ENCODE data around the gene OTC.

Gene OTC

GRCh38 chrX:38357747-38358673, 5.6 kb downstream of the OTC start:
- no peak for DNase-seq (ENCODE audit: low spot score)

- no peak for DNase-seq (ENCODE audit: low spot score)
Measured at GRCh38 chrX:38363046-38363445, 10.6 kb downstream of the OTC start.

- DNase-seq (ENCODE audit: low spot score), result no peak
Measured at GRCh38 chrX:38365954-38366353, 13.6 kb downstream of the OTC start.

GRCh38 chrX:38368774-38369173, 16.4 kb downstream of the OTC start:
- no peak for DNase-seq (ENCODE audit: low spot score)

GRCh38 chrX:38371641-38372040, 19.2 kb downstream of the OTC start:
- DNase-seq (ENCODE audit: low spot score), result no peak

GRCh38 chrX:38374431-38374830, 22.0 kb downstream of the OTC start:
- DNase-seq (ENCODE audit: low spot score), result no peak

- no peak for DNase-seq (ENCODE audit: low spot score)
Measured at GRCh38 chrX:38375891-38376290, 23.5 kb downstream of the OTC start.

- no peak for DNase-seq (ENCODE audit: low spot score)
Measured at GRCh38 chrX:38376747-38377146, 24.3 kb downstream of the OTC start.

- DNase-seq (ENCODE audit: low spot score), result no peak
Measured at GRCh38 chrX:38379088-38379487, 26.7 kb downstream of the OTC start.

GRCh38 chrX:38382663-38383062, 30.3 kb downstream of the OTC start:
- no peak for DNase-seq (ENCODE audit: low spot score)

GRCh38 chrX:38400389-38400910, 48.0 kb downstream of the OTC start:
- DNase-seq (ENCODE audit: low spot score), result no peak

- no peak for DNase-seq (ENCODE audit: low spot score)
Measured at GRCh38 chrX:38402118-38402517, 49.7 kb downstream of the OTC start.

GRCh38 chrX:38403834-38404233, 51.4 kb downstream of the OTC start:
- DNase-seq (ENCODE audit: low spot score), result no peak

- no peak for DNase-seq (ENCODE audit: low spot score)
Measured at GRCh38 chrX:38407126-38407525, 54.7 kb downstream of the OTC start.

- DNase-seq (ENCODE audit: low spot score), result no peak
Measured at GRCh38 chrX:38409289-38409688, 56.9 kb downstream of the OTC start.

GRCh38 chrX:38426785-38427184, 74.4 kb downstream of the OTC start:
- no peak for DNase-seq (ENCODE audit: low spot score)

- no peak for DNase-seq (ENCODE audit: low spot score)
Measured at GRCh38 chrX:38431525-38431924, 79.1 kb downstream of the OTC start.

GRCh38 chrX:38435130-38435529, 82.7 kb downstream of the OTC start:
- no peak for DNase-seq (ENCODE audit: low spot score)

- DNase-seq (ENCODE audit: low spot score), result no peak
Measured at GRCh38 chrX:38437093-38437492, 84.7 kb downstream of the OTC start.

- DNase-seq (ENCODE audit: low spot score), result no peak
Measured at GRCh38 chrX:38438321-38438720, 85.9 kb downstream of the OTC start.

GRCh38 chrX:38452603-38453002, 100.2 kb downstream of the OTC start:
- no peak for DNase-seq (ENCODE audit: low spot score)

GRCh38 chrX:38458071-38458470, 105.7 kb downstream of the OTC start:
- no peak for DNase-seq (ENCODE audit: low spot score)

GRCh38 chrX:38462257-38462656, 109.9 kb downstream of the OTC start:
- no peak for DNase-seq (ENCODE audit: low spot score)

- no peak for DNase-seq (ENCODE audit: low spot score)
Measured at GRCh38 chrX:38465686-38466085, 113.3 kb downstream of the OTC start.

All from activated CD4-positive, alpha-beta T cell treated with anti-CD3 and anti-CD28 coated beads, Interleukin-2, Interleukin-4, amounts not matched to agents 100 ng/mL and 50 ng/mL, durations not matched to agents 16 hours and 8 hours (primary cell).